GM21515 (cell line): ENCODE data around the gene WDR45B.
"Not testable (repeated sequence)": the region's sequence is repeated elsewhere in the genome, so short reads cannot be mapped to it uniquely, and the experiment has no call there.

Experiments used
- ATAC-seq: cut with Tn5 transposase; IDR thresholded peaks from one replicate; pipeline ENCODE4 v1.9.1; 2021; ENCODE audit not compliant: unreplicated experiment

The WDR45B gene

GRCh38 chr17:82586576-82587233 lies 61.5 kb downstream of the WDR45B start:
- ATAC-seq: no peak

- not testable (repeated sequence) for ATAC-seq
These were observed 62.2 kb downstream of the WDR45B start for GRCh38 chr17:82585935-82586575.

GRCh38 chr17:82583720-82584234 lies 64.5 kb downstream of the WDR45B start:
- ATAC-seq: no peak

GRCh38 chr17:82582709-82583108 lies 65.5 kb downstream of the WDR45B start:
- ATAC-seq: no peak

GRCh38 chr17:82582213-82582612 lies 66.0 kb downstream of the WDR45B start:
- no peak for ATAC-seq

- ATAC-seq: not testable (repeated sequence)
These were observed 68.3 kb downstream of the WDR45B start for GRCh38 chr17:82579969-82580368.

- no peak for ATAC-seq
These were observed 70.9 kb downstream of the WDR45B start for GRCh38 chr17:82577300-82577699.

GRCh38 chr17:82575581-82576221 lies 72.5 kb downstream of the WDR45B start:
- not testable (repeated sequence) for ATAC-seq

- no peak for ATAC-seq
These were observed 74.2 kb downstream of the WDR45B start for GRCh38 chr17:82574041-82574440.

GRCh38 chr17:82571855-82572254 lies 76.4 kb downstream of the WDR45B start:
- ATAC-seq: no peak

GRCh38 chr17:82570277-82570676 lies 78.0 kb downstream of the WDR45B start:
- ATAC-seq: no peak

- no peak for ATAC-seq
These were observed 78.6 kb downstream of the WDR45B start for GRCh38 chr17:82569621-82570020.

- no peak for ATAC-seq
These were observed 79.2 kb downstream of the WDR45B start for GRCh38 chr17:82568997-82569393.

GRCh38 chr17:82567286-82567685 lies 81.0 kb downstream of the WDR45B start:
- no peak for ATAC-seq

GRCh38 chr17:82566129-82566960 lies 81.9 kb downstream of the WDR45B start:
- ATAC-seq: no peak

GRCh38 chr17:82565551-82565950 lies 82.7 kb downstream of the WDR45B start:
- ATAC-seq: no peak
